H1 (cell line): Measurements from ENCODE around the gene EBPL. TPM values are rescaled to one million over a fixed set of nuclear protein-coding genes. Genes with fewer than 3 reads are reported as not detected.

Experiments
- CTCF ChIA-PET: fragments of 300-600 bp; sonication (Branson Sonifier 250); formaldehyde crosslinking; loops from one replicate; lab custom pipeline; 2021; ENCODE audit not compliant: partially characterized antibody; lab: Charles Lee
- POLR2A ChIA-PET: fragments of 300-600 bp; sonication (Branson Sonifier 250); formaldehyde crosslinking; loops from one replicate; lab custom pipeline; 2021; ENCODE audit warnings: inconsistent platforms; ENCODE audit not compliant: partially characterized antibody; lab: Charles Lee
- DNase-seq, 2 experiments: peaks; one replicate each; pipeline versions ENCODE4 v3.0.0 to v3.0.0-alpha.2; 2010 to 2022; ENCODE audit warnings: low spot score in 2 of 2, low read depth in 1 of 2, mixed read lengths in 1 of 2
- FAIRE-seq: peaks from 2 replicates; lab custom pipeline; 2011; peaks lifted over from hg19 to GRCh38; lab: Jason Lieb, UNC
- H2AFZ ChIP-seq: 2 replicates; pipeline ENCODE4 v1.8.1; 2012; ENCODE audit warnings: low read length, inconsistent platforms
- H2AK5ac ChIP-seq: 2 replicates; pipeline ENCODE4 v1.6.1; 2013; ENCODE audit warnings: low read depth, low read length
- H2BK120ac ChIP-seq: replicated peaks from 2 replicates; pipeline ENCODE3; 2013; ENCODE audit warnings: low read depth, low read length, inconsistent platforms
- H2BK12ac ChIP-seq: 2 replicates; pipeline ENCODE4 v1.6.1; 2013; ENCODE audit warnings: low read depth, low read length
- H2BK15ac ChIP-seq: 2 replicates; pipeline ENCODE4 v1.6.1; 2013; ENCODE audit warnings: low read length
- H2BK20ac ChIP-seq: 2 replicates; pipeline ENCODE4 v1.6.1; 2013; ENCODE audit warnings: low read length
- H2BK5ac ChIP-seq: 2 replicates; pipeline ENCODE4 v1.6.1; 2013; ENCODE audit warnings: low read depth, low read length
- H3K14ac ChIP-seq: 2 replicates; pipeline ENCODE4 v1.6.1; 2013; ENCODE audit warnings: inconsistent platforms; ENCODE audit not compliant: insufficient read length
- H3K18ac ChIP-seq: 2 replicates; pipeline ENCODE4 v1.6.1; 2013; ENCODE audit warnings: low read length; ENCODE audit errors: extremely low read depth
- H3K23ac ChIP-seq: 2 replicates; pipeline ENCODE4 v1.6.1; 2013; ENCODE audit warnings: inconsistent platforms; ENCODE audit not compliant: insufficient read length
- H3K23me2 ChIP-seq: 2 replicates; pipeline ENCODE4 v1.6.1; 2013; ENCODE audit warnings: low read depth, low read length
- H3K27ac ChIP-seq: 2 replicates; pipeline ENCODE4 v1.6.1; 2011; ENCODE audit warnings: low read depth, low read length, inconsistent platforms
- H3K27me3 ChIP-seq, 4 experiments: replicated peaks in 1 of 4; 1 replicate in 1 of 4; 2 replicates in 3 of 4; pipeline versions ENCODE4 v1.6.1 to v1.8.1; 2011 to 2013; ENCODE audit warnings: low read length in 3 of 4, mild to moderate bottlenecking in 3 of 4, inconsistent platforms in 2 of 4, mixed read lengths in 2 of 4, moderate library complexity in 1 of 4; ENCODE audit not compliant: control insufficient read depth in 3 of 4, insufficient read depth in 3 of 4; ENCODE audit errors: extremely low read depth in 1 of 4
- H3K36me3 ChIP-seq, 4 experiments: 2 replicates each; pipeline versions ENCODE4 v1.6.1 to v1.8.1; 2011 to 2013; ENCODE audit warnings: mild to moderate bottlenecking in 4 of 4, low read length in 3 of 4, moderate library complexity in 2 of 4, control low read depth in 1 of 4, inconsistent platforms in 1 of 4; ENCODE audit not compliant: insufficient read depth in 4 of 4, control insufficient read depth in 2 of 4
- H3K4ac ChIP-seq: replicated peaks from 2 replicates; pipeline ENCODE3; 2013; ENCODE audit warnings: low read length, low read depth, mixed read lengths, inconsistent platforms; ENCODE audit not compliant: insufficient read length
- H3K4me1 ChIP-seq, 4 experiments: replicated peaks in 1 of 4; 1 replicate in 1 of 4; 2 replicates in 3 of 4; pipeline versions ENCODE4 v1.6.1 to v1.8.1; 2011 to 2013; ENCODE audit warnings: low read length in 3 of 4, inconsistent platforms in 2 of 4, mixed read lengths in 1 of 4; ENCODE audit not compliant: insufficient read depth in 4 of 4, control insufficient read depth in 3 of 4
- H3K4me2 ChIP-seq, 2 experiments: 2 replicates each; pipeline versions ENCODE4 v1.6.1 to v1.8.1; 2011 to 2013; ENCODE audit warnings: low read depth in 2 of 2, low read length in 2 of 2, control low read depth in 1 of 2, inconsistent platforms in 1 of 2, mild to moderate bottlenecking in 1 of 2; ENCODE audit not compliant: insufficient read depth in 1 of 2
- H3K4me3 ChIP-seq, 4 experiments: fragments of 200-600, 300-600 bp in 1 of 4; sonication (generic), shearing (Covaris generic), sonication (Bioruptor Twin) in 1 of 4; 2 replicates each; pipeline versions ENCODE4 v1.5.1 to v1.8.1; 2011 to 2016; ENCODE audit warnings: low read length in 4 of 4, low read depth in 3 of 4, control low read depth in 2 of 4, inconsistent platforms in 2 of 4, mild to moderate bottlenecking in 2 of 4, mixed read lengths in 1 of 4, moderate library complexity in 1 of 4; ENCODE audit not compliant: insufficient read depth in 2 of 4; ENCODE audit errors: extremely low read depth in 1 of 4
- H3K56ac ChIP-seq: replicated peaks from 2 replicates; pipeline ENCODE3; 2013; ENCODE audit warnings: low read depth, mild to moderate bottlenecking, mixed read lengths, low read length, inconsistent platforms; ENCODE audit not compliant: insufficient read length
- H3K79me1 ChIP-seq: 2 replicates; pipeline ENCODE4 v1.6.1; 2013; ENCODE audit warnings: low read depth, low read length, control low read depth
- H3K79me2 ChIP-seq, 2 experiments: 2 replicates each; pipeline versions ENCODE4 v1.6.1 to v1.8.1; 2012 to 2013; ENCODE audit warnings: low read length in 2 of 2, mild to moderate bottlenecking in 2 of 2, inconsistent platforms in 1 of 2; ENCODE audit not compliant: insufficient read depth in 2 of 2, control insufficient read depth in 1 of 2
- H3K9ac ChIP-seq, 4 experiments: replicated peaks in 1 of 4; 1 replicate in 1 of 4; 2 replicates in 3 of 4; pipeline versions ENCODE4 v1.6.1 to v1.8.1; 2011 to 2013; ENCODE audit warnings: low read depth in 3 of 4, low read length in 3 of 4, control low read depth in 2 of 4, mild to moderate bottlenecking in 2 of 4, moderate library complexity in 2 of 4, inconsistent platforms in 1 of 4; ENCODE audit errors: extremely low read depth in 1 of 4
- H3K9me3 ChIP-seq, 2 experiments: 2 replicates each; pipeline versions ENCODE4 v1.6.1 to v1.8.1; 2012 to 2013; ENCODE audit warnings: mild to moderate bottlenecking in 2 of 2, moderate library complexity in 2 of 2, control low read depth in 1 of 2, inconsistent platforms in 1 of 2, low read depth in 1 of 2, low read length in 1 of 2, mixed read lengths in 1 of 2; ENCODE audit not compliant: insufficient read depth in 2 of 2
- H4K20me1 ChIP-seq, 2 experiments: replicated peaks in 1 of 2; 2 replicates each; pipeline versions ENCODE3 to v1.8.1; 2011 to 2013; ENCODE audit warnings: inconsistent platforms in 2 of 2, low read length in 2 of 2, mild to moderate bottlenecking in 1 of 2; ENCODE audit not compliant: insufficient read depth in 2 of 2, control insufficient read depth in 1 of 2
- H4K5ac ChIP-seq: 2 replicates; pipeline ENCODE4 v1.6.1; 2013; ENCODE audit warnings: low read length, low read depth, mixed read lengths, inconsistent platforms; ENCODE audit not compliant: insufficient read length
- H4K8ac ChIP-seq: 2 replicates; pipeline ENCODE4 v1.8.0; 2013; ENCODE audit warnings: mild to moderate bottlenecking, moderate library complexity, low read length, inconsistent platforms; ENCODE audit not compliant: insufficient read depth; ENCODE audit errors: extremely low read depth
- H4K91ac ChIP-seq: replicated peaks from 2 replicates; pipeline ENCODE3; 2013; ENCODE audit warnings: low read length, mixed read lengths, inconsistent platforms; ENCODE audit not compliant: insufficient read length
- ASH2L ChIP-seq: fragments of 200-600, 300-600 bp; sonication (generic); IDR thresholded peaks from one replicate; pipeline ENCODE4 v1.7.1; 2017; ENCODE audit warnings: low read length
- ATF3 ChIP-seq: IDR thresholded peaks from 2 replicates; pipeline ENCODE4 v1.6.1; 2011; ENCODE audit warnings: low read depth, mild to moderate bottlenecking, low read length; ENCODE audit not compliant: insufficient read depth
- BCL11A ChIP-seq, 2 experiments: IDR thresholded peaks; one replicate each; pipeline ENCODE4 v1.6.1; 2011; ENCODE audit warnings: low read depth in 2 of 2, low read length in 2 of 2, mild to moderate bottlenecking in 2 of 2
- CEBPB ChIP-seq: IDR thresholded peaks from 2 replicates; pipeline ENCODE4 v1.6.1; 2012; ENCODE audit warnings: low read depth, low read length
- KDM1A ChIP-seq: fragments of 200-600, 300-600 bp; sonication (generic); IDR thresholded peaks from 2 replicates; pipeline ENCODE4 v1.7.1; 2016; ENCODE audit warnings: mild to moderate bottlenecking, low read length, borderline replicate concordance
- KDM4A ChIP-seq: IDR thresholded peaks from one replicate; pipeline ENCODE4 v1.7.1; 2012; ENCODE audit warnings: low read depth, mild to moderate bottlenecking, moderate library complexity, low read length, inconsistent platforms; ENCODE audit not compliant: severe bottlenecking
- NRF1 ChIP-seq: IDR thresholded peaks from 2 replicates; pipeline ENCODE4 v1.6.1; 2011; ENCODE audit warnings: mild to moderate bottlenecking, low read depth, low read length, improper control_type of control experiment
- RNF2 ChIP-seq: fragments of 200-900, 300-1000 bp; sonication (generic); IDR thresholded peaks from 2 replicates; pipeline ENCODE4 v1.7.1; 2016; ENCODE audit warnings: borderline replicate concordance, low read depth, mild to moderate bottlenecking, antibody characterized with exemption, low read length; ENCODE audit not compliant: poor library complexity, severe bottlenecking; ENCODE audit errors: missing control alignments
- SAP30 ChIP-seq: fragments of 300-600 bp; sonication (generic); IDR thresholded peaks from 2 replicates; pipeline ENCODE4 v1.7.1; 2012; ENCODE audit warnings: low read length, moderate library complexity, mild to moderate bottlenecking, inconsistent platforms; ENCODE audit not compliant: insufficient read depth, insufficient replicate concordance
- SRF ChIP-seq: IDR thresholded peaks from 2 replicates; pipeline ENCODE4 v1.6.1; 2011; ENCODE audit warnings: mild to moderate bottlenecking, low read depth, low read length, moderate library complexity
- SUZ12 ChIP-seq: fragments of 200-600 bp; sonication (generic); IDR thresholded peaks from 2 replicates; pipeline ENCODE4 v1.6.1; 2012; ENCODE audit warnings: mild to moderate bottlenecking, inconsistent platforms, low read length, moderate library complexity, mixed read lengths
- TAF1 ChIP-seq: IDR thresholded peaks from 2 replicates; pipeline ENCODE4 v1.6.1; 2011; ENCODE audit warnings: mild to moderate bottlenecking, low read depth, low read length
- TCF12 ChIP-seq: IDR thresholded peaks from 2 replicates; pipeline ENCODE4 v1.6.1; 2011; ENCODE audit warnings: low read depth, mild to moderate bottlenecking, low read length
- WGBS, 2 experiments: shearing (Covaris generic) in 1 of 2; methylation state at CpG; one replicate each; pipeline versions ENCODE4 v1.1.6 to v1.1.7; 2013 to 2015; ENCODE audit warnings: low lambda C conversion rate in 2 of 2, mixed read lengths in 2 of 2, inconsistent platforms in 1 of 2, low coverage in 1 of 2, missing lambda C conversion rate in 1 of 2; ENCODE audit not compliant: insufficient replicate concordance in 2 of 2, insufficient coverage in 1 of 2, insufficient read length in 1 of 2; ENCODE audit errors: extremely low coverage in 1 of 2, missing lambda C conversion rate in 1 of 2; 5-methylcytosine and 5-hydroxymethylcytosine counted together
- polyA plus RNA-seq, 7 experiments: library from polyadenylated mRNA; depleted of rRNA in 3 of 7; stranded (reverse) in 5 of 7; unstranded in 2 of 7; fragments of >200 nt in 5 of 7; fragments of 200-250 nt in 2 of 7; gene quantifications; 1 replicate in 5 of 7; 2 replicates in 1 of 7; 4 replicates in 1 of 7; pipeline versions ENCODE4 v1.2.1 to v1.2.3, GENCODE V29; 2011 to 2013; ENCODE audit warnings: missing spikeins in 2 of 7, mixed read lengths in 2 of 7
- total RNA-seq: library from RNA; stranded (reverse); fragmentation: NEBNext Ultra II Directional; extraction: Animal tissue kit (Norgen Biotek cat#: 25700); gene quantifications from 2 replicates; pipeline ENCODE4 v1.2.1, GENCODE V29; 2021

EBPL gene
- total and polyA plus RNA-seq, 2 of the 8 experiments (the other 6 are each of a cell fraction or from before 2014, with no cell fraction given), result 130 to 204 TPM

GRCh38 chr13:49624229-49624628 is 67.1 kb downstream of the EBPL start:
- Histone ChIP-seq H3K79me2 (no peaks in the 10 kb centered on the region), H3K18ac (no peak overlapping the region), H4K5ac (no peak overlapping the region), H3K4me2 (no peak overlapping the region), H3K27me3 (no peaks in the 10 kb centered on the region), H3K79me1 (no peaks in the 10 kb centered on the region), H3K9ac (no peak overlapping the region), H3K56ac (no peak overlapping the region), H2BK12ac (no peak overlapping the region), H3K27ac (no peak overlapping the region), H4K20me1 (no peaks in the 10 kb centered on the region), H2AK5ac (no peak overlapping the region), H4K91ac (no peak overlapping the region), H2BK20ac (no peak overlapping the region), H3K4ac (no peak overlapping the region), H3K4me1 (peaks cover 0 to 3% (median 0%) of the 10 kb centered on the region in 4 experiments; a peak in 2 of 7 replicates), H2BK5ac (no peak overlapping the region), H2BK15ac (no peak overlapping the region), H3K23me2 (no peaks in the 10 kb centered on the region; the same call in 1 of the 2 replicates), H2AFZ (0 out of 2 replicates have a peak overlapping the region, but pooled peaks have one; percentile 3), H3K9me3 (no peaks in the 10 kb centered on the region), H2BK120ac (no peak overlapping the region), H3K23ac (no peak overlapping the region), H3K36me3 (no peaks in the 10 kb centered on the region), H3K14ac (no peak overlapping the region), H4K8ac (no peak overlapping the region), H3K4me3 (no peak overlapping the region)
- ChIA-PET POLR2A (no interaction called here), CTCF (interaction anchor here (0.5 to 2.2 kb wide), 7 partner anchors 10 to 506 kb away, joined by 3 to 9 read pairs (median 3); no protein-coding TSS in a partner anchor)
- WGBS, 2 experiments, result 88% methylated on average over 6 of the region's 6 CpGs; no CpG with 5 or more reads in 1 of the 2 experiments
- no peak for FAIRE-seq
- no peak for DNase-seq
- TF ChIP-seq SAP30, result no peak
- TF ChIP-seq RNF2, result no peak
- TF ChIP-seq ASH2L, result no peak
- TF ChIP-seq NRF1, result no peak
- TF ChIP-seq KDM4A, result no peak
- no peak for TF ChIP-seq TCF12
- no peak for TF ChIP-seq KDM1A
- no peak for TF ChIP-seq SUZ12
- TF ChIP-seq ATF3, result no peak
- no peak for TF ChIP-seq SRF
- TF ChIP-seq TAF1, result no peak
- TF ChIP-seq CEBPB, result no peak
- TF ChIP-seq BCL11A (IDR thresholded peaks at IDR 0.05; ENCODE audit: low read depth in 2 of 2, low read length in 2 of 2), result no peak
